Ovary (tissue), 9 donors: Measurements from ENCODE around the gene GUCY1A1. TPM values are rescaled to one million over a fixed set of nuclear protein-coding genes. Genes with fewer than 3 reads are reported as not detected.

ENCODE experiments used
- DNase-seq, 5 donors: peaks; one replicate each; pipeline ENCODE4 v3.0.0-alpha.2; 2019 to 2020
- H3K27ac ChIP-seq, 2 donors: fragments of 200-600 bp; one replicate each; pipeline versions ENCODE4 v1.5.1 to v1.8.0; 2019 to 2022
- H3K27me3 ChIP-seq: fragments of 200-600 bp; one replicate; pipeline ENCODE4 v1.8.0; 2022
- H3K36me3 ChIP-seq: fragments of 200-600 bp; sonication (generic); one replicate; pipeline ENCODE4 v1.5.1; 2019
- H3K4me1 ChIP-seq: one replicate; pipeline ENCODE4 v1.8.1; 2013; ENCODE audit warnings: mild to moderate bottlenecking, moderate library complexity; ENCODE audit not compliant: insufficient read depth
- H3K4me3 ChIP-seq: fragments of 200-600 bp; sonication (generic); one replicate; pipeline ENCODE4 v1.5.1; 2017
- H3K9me3 ChIP-seq, 2 donors: fragments of 200-600 bp in 1 of 2; sonication (generic) in 1 of 2; one replicate each; pipeline versions ENCODE4 v1.5.1 to v1.8.1; 2013 to 2019; ENCODE audit warnings: mild to moderate bottlenecking in 1 of 2, moderate library complexity in 1 of 2
- EP300 ChIP-seq: sonication (generic); formaldehyde crosslinking; IDR thresholded peaks from one replicate; pipeline ENCODE4 v1.6.1; 2017; ENCODE audit warnings: antibody characterized with exemption
- POLR2A ChIP-seq: fragments of 450-650 bp; IDR thresholded peaks from one replicate; pipeline ENCODE4 v1.6.1; 2017; ENCODE audit warnings: antibody characterized with exemption, mild to moderate bottlenecking, moderate library complexity
- WGBS, 3 donors: extraction: QIAGEN DNeasy Blood & Tissue Kit in 1 of 3; methylation state at CpG; one replicate each; pipeline versions ENCODE4 v1.1.5 to v1.1.7; 2013 to 2017; 5-methylcytosine and 5-hydroxymethylcytosine counted together
- intact Hi-C, 4 donors: fragments of 100-400 bp; cut with DNase I; formaldehyde crosslinking; loops; one replicate each; pipeline versions ENCODE4 v1.11.0 to v1.15.1; 2022 to 2023
- polyA plus RNA-seq, 2 donors: library from polyadenylated mRNA; stranded (reverse); fragments of 200-250 nt in 1 of 2; fragments of 350-450 nt in 1 of 2; fragmentation: Illumina TruSeq in 1 of 2; extraction: RNeasy Lipid Tissue Mini Kit (QIAGEN cat#74804) in 1 of 2; gene quantifications; one replicate each; pipeline ENCODE4 v1.2.3, GENCODE V29; 2013 to 2014
- total RNA-seq, 7 donors: library from RNA; depleted of rRNA in 2 of 7; stranded (reverse); fragments of >200 nt in 2 of 7; fragmentation: NEBNext Ultra II Directional in 3 of 7; extraction: Animal tissue kit (Norgen Biotek cat#: 25700) in 3 of 7; gene quantifications; one replicate each; pipeline versions ENCODE4 v1.1.0 to v1.2.4, GENCODE V29; 2016 to 2023
- TF ChIP-seq, protein P1 (sequence below), 3 donors: fragments of 450-650 bp in 2 of 3; fragments of 200-600 bp in 1 of 3; IDR thresholded peaks; one replicate each; pipeline versions ENCODE4 v1.5.1 to v1.8.0; 2016 to 2022; ENCODE audit warnings: antibody characterized with exemption in 3 of 3, mild to moderate bottlenecking in 1 of 3
- donor health status: DM: no; HTN: no; CAD: no; lungs with moderate emphysema.
- donor health status: DM: no; HTN: no; CAD: no.
- donor health status: Bipolar disorder and iron deficiency.
- donor health status: DM: yes; HTN: yes; CAD: no.
- donor health status: DM: no; HTN: no; CAD: no.
- donor health status: DM: yes; HTN: yes; CAD: no.

The GUCY1A1 gene
- total and polyA plus RNA-seq, 9 donors = 3.0 to 26.9 (median 6.4) TPM

DNA sequence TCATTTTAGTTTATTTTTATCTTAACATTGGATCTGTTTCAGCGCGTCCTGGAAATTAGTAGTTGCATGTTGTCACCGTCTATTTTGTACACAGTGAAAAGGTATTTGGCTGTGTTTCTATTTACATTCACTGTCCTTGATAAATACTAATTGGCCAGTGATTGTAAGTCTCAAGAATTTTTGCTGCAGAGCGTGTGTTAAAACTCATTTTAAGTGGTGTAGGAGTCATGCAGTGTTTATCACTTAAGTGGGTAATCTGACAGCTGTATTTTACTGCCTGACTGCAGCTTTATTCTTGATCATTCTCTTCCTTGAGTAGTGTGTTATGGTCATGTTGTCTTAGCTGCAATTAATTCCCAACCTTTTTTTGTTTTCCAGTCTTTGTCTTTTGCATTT lies 9.8 kb downstream of the GUCY1A1 start:
- H3K27ac ChIP-seq = no peak overlapping the region
- intact Hi-C loops = no loop called here

DNA sequence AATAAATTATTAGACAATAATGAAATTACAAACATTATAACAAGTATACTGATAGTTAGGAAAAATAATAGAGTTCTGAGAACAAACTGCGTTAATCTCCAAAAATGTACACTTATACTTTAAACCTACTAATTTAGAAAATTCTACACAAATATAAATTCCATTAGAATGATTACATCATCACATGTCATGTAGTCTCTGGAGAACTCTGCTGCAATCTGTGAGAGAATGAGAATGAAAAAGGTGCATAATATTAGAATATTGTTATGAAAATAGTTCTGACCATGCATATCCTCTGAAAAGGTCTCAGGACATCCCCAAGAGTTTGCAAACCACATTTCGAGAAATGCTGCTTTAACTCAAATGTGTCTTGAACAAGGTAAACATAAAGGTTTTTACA lies 11.4 kb downstream of the GUCY1A1 start:
- Histone ChIP-seq H3K27ac (no peak overlapping the region), H3K36me3 (no peaks in the 10 kb centered on the region), H3K27me3 (no peaks in the 10 kb centered on the region), H3K4me1 (no peaks in the 10 kb centered on the region), H3K4me3 (no peak overlapping the region), H3K9me3 (no peaks in the 10 kb centered on the region)
- WGBS, 3 donors = 89 to 97% (median 95%) methylated on average over 2 of the region's 2 CpGs
- intact Hi-C loops = no loop called here
- no peak for DNase-seq
- TF ChIP-seq POLR2A = no peak
- TF ChIP-seq, protein P1, sequence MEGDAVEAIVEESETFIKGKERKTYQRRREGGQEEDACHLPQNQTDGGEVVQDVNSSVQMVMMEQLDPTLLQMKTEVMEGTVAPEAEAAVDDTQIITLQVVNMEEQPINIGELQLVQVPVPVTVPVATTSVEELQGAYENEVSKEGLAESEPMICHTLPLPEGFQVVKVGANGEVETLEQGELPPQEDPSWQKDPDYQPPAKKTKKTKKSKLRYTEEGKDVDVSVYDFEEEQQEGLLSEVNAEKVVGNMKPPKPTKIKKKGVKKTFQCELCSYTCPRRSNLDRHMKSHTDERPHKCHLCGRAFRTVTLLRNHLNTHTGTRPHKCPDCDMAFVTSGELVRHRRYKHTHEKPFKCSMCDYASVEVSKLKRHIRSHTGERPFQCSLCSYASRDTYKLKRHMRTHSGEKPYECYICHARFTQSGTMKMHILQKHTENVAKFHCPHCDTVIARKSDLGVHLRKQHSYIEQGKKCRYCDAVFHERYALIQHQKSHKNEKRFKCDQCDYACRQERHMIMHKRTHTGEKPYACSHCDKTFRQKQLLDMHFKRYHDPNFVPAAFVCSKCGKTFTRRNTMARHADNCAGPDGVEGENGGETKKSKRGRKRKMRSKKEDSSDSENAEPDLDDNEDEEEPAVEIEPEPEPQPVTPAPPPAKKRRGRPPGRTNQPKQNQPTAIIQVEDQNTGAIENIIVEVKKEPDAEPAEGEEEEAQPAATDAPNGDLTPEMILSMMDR (IDR thresholded peaks at IDR 0.05) = no peak
- TF ChIP-seq EP300 = no peak

More for the DNA sequence above, 9.8 kb downstream of the GUCY1A1 start:
- no peak for TF ChIP-seq POLR2A
- TF ChIP-seq, protein P1 (IDR thresholded peaks at IDR 0.05) = no peak
- no peak for TF ChIP-seq EP300
- H3K36me3 ChIP-seq = no peaks in the 10 kb centered on the region
- WGBS, 3 donors = 5 to 18% (median 12%) methylated on average over 4 of the region's 4 CpGs
- DNase-seq = no peak
- H3K4me3 ChIP-seq = no peak overlapping the region
- no peaks in the 10 kb centered on the region for H3K4me1 ChIP-seq
- no peaks in the 10 kb centered on the region for H3K27me3 ChIP-seq
- H3K9me3 ChIP-seq = no peaks in the 10 kb centered on the region

DNA sequence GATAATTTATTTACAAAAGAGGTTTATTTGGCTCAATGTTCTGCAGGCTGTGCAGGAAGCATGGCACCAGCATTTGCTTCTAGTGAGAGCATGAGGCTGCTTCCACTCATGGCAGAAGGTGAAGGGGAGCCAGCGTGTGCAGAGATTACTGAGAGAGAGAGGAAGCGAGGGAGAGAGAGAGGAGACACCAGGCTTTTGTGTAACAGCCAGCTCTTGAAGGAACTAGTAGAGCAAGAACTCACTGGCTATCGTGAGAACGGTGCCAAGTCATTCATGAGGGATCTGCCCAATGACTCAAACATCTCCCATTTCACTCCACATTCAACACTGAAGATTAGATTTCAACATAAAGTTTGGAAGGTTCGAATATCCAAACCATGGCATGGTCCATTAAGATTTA lies 12.7 kb downstream of the GUCY1A1 start:
- no peak for DNase-seq
- TF ChIP-seq, protein P1 (IDR thresholded peaks at IDR 0.05) = no peak
- TF ChIP-seq POLR2A (no peak), EP300 (no peak)
- H3K4me1 ChIP-seq = no peaks in the 10 kb centered on the region
- H3K27ac ChIP-seq = no peak overlapping the region
- H3K27me3 ChIP-seq = no peaks in the 10 kb centered on the region
- 78 to 84% (median 81%) methylated on average over 5 of the region's 5 CpGs for WGBS, 3 donors
- H3K4me3 ChIP-seq = no peak overlapping the region
- no peaks in the 10 kb centered on the region for H3K9me3 ChIP-seq
- no peaks in the 10 kb centered on the region for H3K36me3 ChIP-seq
- intact Hi-C loops = no loop called here

DNA sequence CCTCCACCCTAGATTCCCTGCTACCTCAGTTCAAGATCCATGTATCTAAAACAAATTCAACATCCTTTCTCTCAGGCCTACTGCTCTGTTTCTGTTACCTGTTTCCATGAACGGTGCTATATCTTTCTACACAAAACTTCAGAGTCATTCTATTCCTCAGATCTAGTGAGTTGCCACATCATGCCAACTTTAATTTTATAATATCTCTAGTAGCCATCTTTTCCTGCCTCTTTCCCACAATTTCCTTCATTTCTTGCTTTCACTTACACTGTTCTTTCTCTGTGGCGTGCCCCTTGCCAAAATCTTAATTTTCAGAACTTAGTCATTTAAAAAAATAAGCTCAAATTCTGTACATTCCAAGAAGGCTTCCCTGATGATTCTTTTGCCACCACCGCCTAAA lies 15.2 kb downstream of the GUCY1A1 start:
- Histone ChIP-seq H3K4me1 (no peaks in the 10 kb centered on the region), H3K4me3 (no peak overlapping the region), H3K9me3 (no peaks in the 10 kb centered on the region), H3K36me3 (no peaks in the 10 kb centered on the region), H3K27ac (no peak overlapping the region), H3K27me3 (no peaks in the 10 kb centered on the region)
- no peak for DNase-seq
- intact Hi-C loops = no loop called here
- 72 to 79% (median 76%) methylated on average over 3 of the region's 3 CpGs for WGBS, 3 donors
- no peak for TF ChIP-seq POLR2A
- no peak for TF ChIP-seq EP300
- TF ChIP-seq, protein P1 (IDR thresholded peaks at IDR 0.05) = no peak
